DND-41 (cell line): ENCODE data around the gene RBM39.

Experiments used
- EZH2 ChIP-seq: IDR thresholded peaks from 3 replicates; pipeline ENCODE4 v1.6.1; 2012; ENCODE audit warnings: borderline replicate concordance, low read depth, mild to moderate bottlenecking, moderate library complexity, low read length, inconsistent platforms; ENCODE audit not compliant: severe bottlenecking
- TF ChIP-seq, protein P1 (sequence below): IDR thresholded peaks from 2 replicates; pipeline ENCODE4 v1.5.1; 2012; ENCODE audit warnings: borderline replicate concordance, low read length, moderate library complexity, mild to moderate bottlenecking; ENCODE audit not compliant: poor library complexity, severe bottlenecking; ENCODE audit errors: extremely low read depth

- TF ChIP-seq, protein P1, sequence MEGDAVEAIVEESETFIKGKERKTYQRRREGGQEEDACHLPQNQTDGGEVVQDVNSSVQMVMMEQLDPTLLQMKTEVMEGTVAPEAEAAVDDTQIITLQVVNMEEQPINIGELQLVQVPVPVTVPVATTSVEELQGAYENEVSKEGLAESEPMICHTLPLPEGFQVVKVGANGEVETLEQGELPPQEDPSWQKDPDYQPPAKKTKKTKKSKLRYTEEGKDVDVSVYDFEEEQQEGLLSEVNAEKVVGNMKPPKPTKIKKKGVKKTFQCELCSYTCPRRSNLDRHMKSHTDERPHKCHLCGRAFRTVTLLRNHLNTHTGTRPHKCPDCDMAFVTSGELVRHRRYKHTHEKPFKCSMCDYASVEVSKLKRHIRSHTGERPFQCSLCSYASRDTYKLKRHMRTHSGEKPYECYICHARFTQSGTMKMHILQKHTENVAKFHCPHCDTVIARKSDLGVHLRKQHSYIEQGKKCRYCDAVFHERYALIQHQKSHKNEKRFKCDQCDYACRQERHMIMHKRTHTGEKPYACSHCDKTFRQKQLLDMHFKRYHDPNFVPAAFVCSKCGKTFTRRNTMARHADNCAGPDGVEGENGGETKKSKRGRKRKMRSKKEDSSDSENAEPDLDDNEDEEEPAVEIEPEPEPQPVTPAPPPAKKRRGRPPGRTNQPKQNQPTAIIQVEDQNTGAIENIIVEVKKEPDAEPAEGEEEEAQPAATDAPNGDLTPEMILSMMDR: no peak
- TF ChIP-seq EZH2: no peak
These were observed 20.4 kb downstream of the RBM39 start for GRCh38 chr20:35721621-35722020.
